Measurements from ENCODE around the gene CADM1. TPM values are rescaled to one million over a fixed set of nuclear protein-coding genes. Genes with fewer than 3 reads are reported as not detected.

CADM1 gene
- total RNA-seq, 4 donors from 2014 or later: 2.9 to 25.7 (median 9.6) TPM

DNA sequence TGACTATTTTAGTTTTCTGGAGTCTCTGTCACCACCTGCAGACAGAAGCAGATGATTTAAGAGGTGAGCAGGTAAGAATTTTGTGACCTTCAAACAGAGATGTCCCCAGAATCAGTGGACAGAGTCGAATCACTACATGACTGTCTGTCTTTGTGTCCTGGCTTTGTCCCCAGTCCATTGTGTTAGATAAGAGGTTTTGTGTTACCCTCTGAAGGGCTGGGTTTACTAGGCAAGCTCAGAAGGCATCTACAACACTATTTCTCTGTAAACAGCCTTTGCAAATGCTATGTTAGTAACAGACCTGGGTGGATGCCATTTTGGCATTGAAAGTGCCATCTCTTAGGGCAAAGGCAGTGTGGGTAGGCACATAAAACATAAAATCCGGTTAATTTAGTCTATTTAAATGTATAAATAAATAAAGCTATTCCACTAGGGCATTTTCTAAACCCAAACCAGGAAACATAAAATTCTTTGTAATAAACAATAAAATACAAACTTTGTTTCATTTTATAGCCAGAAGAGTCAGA, 40.3 kb upstream of the CADM1 start:
- TF ChIP-seq, protein P1, sequence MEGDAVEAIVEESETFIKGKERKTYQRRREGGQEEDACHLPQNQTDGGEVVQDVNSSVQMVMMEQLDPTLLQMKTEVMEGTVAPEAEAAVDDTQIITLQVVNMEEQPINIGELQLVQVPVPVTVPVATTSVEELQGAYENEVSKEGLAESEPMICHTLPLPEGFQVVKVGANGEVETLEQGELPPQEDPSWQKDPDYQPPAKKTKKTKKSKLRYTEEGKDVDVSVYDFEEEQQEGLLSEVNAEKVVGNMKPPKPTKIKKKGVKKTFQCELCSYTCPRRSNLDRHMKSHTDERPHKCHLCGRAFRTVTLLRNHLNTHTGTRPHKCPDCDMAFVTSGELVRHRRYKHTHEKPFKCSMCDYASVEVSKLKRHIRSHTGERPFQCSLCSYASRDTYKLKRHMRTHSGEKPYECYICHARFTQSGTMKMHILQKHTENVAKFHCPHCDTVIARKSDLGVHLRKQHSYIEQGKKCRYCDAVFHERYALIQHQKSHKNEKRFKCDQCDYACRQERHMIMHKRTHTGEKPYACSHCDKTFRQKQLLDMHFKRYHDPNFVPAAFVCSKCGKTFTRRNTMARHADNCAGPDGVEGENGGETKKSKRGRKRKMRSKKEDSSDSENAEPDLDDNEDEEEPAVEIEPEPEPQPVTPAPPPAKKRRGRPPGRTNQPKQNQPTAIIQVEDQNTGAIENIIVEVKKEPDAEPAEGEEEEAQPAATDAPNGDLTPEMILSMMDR (IDR thresholded peaks at IDR 0.05; ENCODE audit: low read depth): no peak

- TF ChIP-seq, protein P1 (IDR thresholded peaks at IDR 0.05; ENCODE audit: low read depth): no peak
Measured at GRCh38 chr11:115541518-115541917, 37.3 kb upstream of the CADM1 start.

- TF ChIP-seq, protein P1 (IDR thresholded peaks at IDR 0.05; ENCODE audit: low read depth): no peak
Measured at GRCh38 chr11:115539844-115540243, 35.6 kb upstream of the CADM1 start.

GRCh38 chr11:115535781-115536180, 31.6 kb upstream of the CADM1 start:
- TF ChIP-seq, protein P1 (IDR thresholded peaks at IDR 0.05; ENCODE audit: low read depth): no peak

DNA sequence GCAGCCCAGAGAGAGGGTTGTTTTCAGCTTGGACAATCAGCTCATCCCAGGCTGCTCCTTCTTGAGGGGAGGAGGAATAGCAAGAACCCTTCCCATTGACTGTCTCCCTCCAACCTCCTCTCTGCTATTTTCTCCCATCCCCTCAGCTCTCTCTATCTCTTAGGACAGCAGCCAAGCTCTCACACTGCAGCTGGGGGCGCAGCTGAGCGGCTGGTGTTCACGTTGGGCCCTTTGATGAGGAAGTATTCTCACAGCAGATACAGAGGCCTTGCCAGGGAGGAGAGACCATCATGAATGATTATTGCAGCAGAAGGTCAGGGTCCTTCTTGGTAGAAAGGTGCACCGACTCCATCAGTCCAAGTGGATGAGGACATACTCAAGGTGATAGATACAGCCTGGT, 26.5 kb upstream of the CADM1 start:
- TF ChIP-seq, protein P1 (IDR thresholded peaks at IDR 0.05; ENCODE audit: low read depth): no peak

GRCh38 chr11:115528225-115528624, 24.0 kb upstream of the CADM1 start:
- TF ChIP-seq, protein P1 (IDR thresholded peaks at IDR 0.05; ENCODE audit: low read depth): no peak

- TF ChIP-seq, protein P1 (IDR thresholded peaks at IDR 0.05; ENCODE audit: low read depth): no peak
Measured at GRCh38 chr11:115527534-115528125, 23.4 kb upstream of the CADM1 start.
